LNCAP (cell line): ENCODE measurements around the gene INO80B.

Experiments used
- TF ChIP-seq, protein P1 (sequence below): fragments of 450-650 bp; IDR thresholded peaks from 2 replicates; pipeline ENCODE4 v1.5.1; 2017; ENCODE audit warnings: mild to moderate bottlenecking

The INO80B gene

GRCh38 chr2:74454654-74455511 is at the start of gene INO80B:
Gene INO80B, plus strand, starts transcription at chr2:74455087. Its CDS starts 30 bp downstream, at chr2:74455117.
- TF ChIP-seq, protein P1, sequence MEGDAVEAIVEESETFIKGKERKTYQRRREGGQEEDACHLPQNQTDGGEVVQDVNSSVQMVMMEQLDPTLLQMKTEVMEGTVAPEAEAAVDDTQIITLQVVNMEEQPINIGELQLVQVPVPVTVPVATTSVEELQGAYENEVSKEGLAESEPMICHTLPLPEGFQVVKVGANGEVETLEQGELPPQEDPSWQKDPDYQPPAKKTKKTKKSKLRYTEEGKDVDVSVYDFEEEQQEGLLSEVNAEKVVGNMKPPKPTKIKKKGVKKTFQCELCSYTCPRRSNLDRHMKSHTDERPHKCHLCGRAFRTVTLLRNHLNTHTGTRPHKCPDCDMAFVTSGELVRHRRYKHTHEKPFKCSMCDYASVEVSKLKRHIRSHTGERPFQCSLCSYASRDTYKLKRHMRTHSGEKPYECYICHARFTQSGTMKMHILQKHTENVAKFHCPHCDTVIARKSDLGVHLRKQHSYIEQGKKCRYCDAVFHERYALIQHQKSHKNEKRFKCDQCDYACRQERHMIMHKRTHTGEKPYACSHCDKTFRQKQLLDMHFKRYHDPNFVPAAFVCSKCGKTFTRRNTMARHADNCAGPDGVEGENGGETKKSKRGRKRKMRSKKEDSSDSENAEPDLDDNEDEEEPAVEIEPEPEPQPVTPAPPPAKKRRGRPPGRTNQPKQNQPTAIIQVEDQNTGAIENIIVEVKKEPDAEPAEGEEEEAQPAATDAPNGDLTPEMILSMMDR = no peak

- TF ChIP-seq, protein P1 = no peak
These were observed 48.9 kb upstream of the INO80B start for GRCh38 chr2:74406035-74406434.

GRCh38 chr2:74407682-74408081 is 47.2 kb upstream of the INO80B start:
- TF ChIP-seq, protein P1 = no peak

DNA sequence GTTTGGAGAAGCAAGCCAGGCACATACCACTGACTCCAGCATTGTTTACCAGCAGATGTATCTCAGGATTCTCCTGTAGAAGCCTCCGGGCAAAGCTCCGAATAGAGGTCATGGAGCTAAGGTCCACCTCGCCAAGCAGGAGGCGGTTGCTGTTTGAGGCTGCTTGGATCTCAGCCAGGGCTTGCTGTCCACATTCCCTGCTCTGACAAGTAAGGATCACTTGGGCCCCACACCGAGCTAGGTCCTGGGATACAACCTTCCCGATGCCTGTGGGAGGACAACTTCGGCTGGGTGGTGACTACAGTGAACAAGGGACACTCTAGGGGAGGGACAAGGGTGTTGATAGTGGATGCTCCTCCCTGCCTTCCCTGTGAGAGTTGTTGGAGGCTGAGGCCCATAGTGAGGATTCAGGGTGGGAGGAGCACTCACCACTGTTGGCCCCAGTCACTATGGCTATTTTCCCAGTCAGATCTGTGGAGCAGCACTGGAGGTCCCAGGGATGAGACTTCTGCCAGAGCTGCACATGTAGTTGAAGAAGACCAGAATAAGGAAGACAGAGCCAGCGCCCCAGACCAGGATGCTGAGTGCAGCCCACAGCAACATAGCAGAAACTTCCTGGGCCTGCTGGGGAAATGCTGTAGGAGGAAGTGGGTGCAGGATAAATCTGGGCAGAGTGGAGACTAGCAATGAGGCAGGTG is 41.7 kb upstream of the INO80B start:
- TF ChIP-seq, protein P1 = no peak

DNA sequence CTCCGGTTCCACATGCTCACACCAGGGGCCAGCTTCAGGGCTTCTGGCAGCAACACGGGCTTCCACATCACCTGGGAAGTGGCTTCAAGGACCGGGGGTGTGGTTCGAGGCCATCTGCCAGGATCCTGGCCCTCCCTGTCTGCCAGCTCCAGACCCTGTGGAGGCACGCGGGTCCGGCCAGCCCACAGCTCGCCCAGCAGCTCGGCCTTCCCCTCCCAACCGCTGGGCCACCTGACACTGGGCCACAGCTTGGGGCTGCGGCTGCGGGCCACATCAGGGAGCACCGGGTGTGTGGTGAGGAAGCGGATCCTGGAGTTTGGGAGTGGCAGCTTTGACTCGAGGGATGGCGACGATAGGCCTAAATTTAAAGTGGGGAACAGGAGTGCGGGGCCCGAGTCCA is 40.4 kb upstream of the INO80B start:
- TF ChIP-seq, protein P1 = no peak

GRCh38 chr2:74414881-74415761 is 39.8 kb upstream of the INO80B start:
- TF ChIP-seq, protein P1 = no peak

GRCh38 chr2:74415762-74416395 is 39.0 kb upstream of the INO80B start:
- TF ChIP-seq, protein P1 = no peak
